GM21367 (cell line): ENCODE measurements around the gene NHERF2.
"Not testable (repeated sequence)": the region's sequence is repeated elsewhere in the genome, so short reads cannot be mapped to it uniquely, and the experiment has no call there.

Source experiments
- ATAC-seq: cut with Tn5 transposase; IDR thresholded peaks from one replicate; pipeline ENCODE4 v1.9.1; 2021; ENCODE audit not compliant: unreplicated experiment

Gene NHERF2

GRCh38 chr16:2004795-2005517 is 21.7 kb upstream of the NHERF2 start:
- ATAC-seq = no peak

- no peak for ATAC-seq
Observed at GRCh38 chr16:2005646-2006045, 21.1 kb upstream of the NHERF2 start.

GRCh38 chr16:2006317-2006716 is 20.4 kb upstream of the NHERF2 start:
- no peak for ATAC-seq

GRCh38 chr16:2007081-2007836 is 19.4 kb upstream of the NHERF2 start:
- no peak for ATAC-seq

GRCh38 chr16:2008009-2008526 is 18.6 kb upstream of the NHERF2 start:
- no peak for ATAC-seq

- ATAC-seq = no peak
Observed at GRCh38 chr16:2008631-2009163, 18.0 kb upstream of the NHERF2 start.

- ATAC-seq = no peak
Observed at GRCh38 chr16:2009164-2009711, 17.5 kb upstream of the NHERF2 start.

GRCh38 chr16:2009791-2010510 is 16.8 kb upstream of the NHERF2 start, which contains the start of gene ZNF598:
ZNF598 (minus strand) TSS chr16:2009821.
- ATAC-seq = no peak

GRCh38 chr16:2011726-2012125 is 15.0 kb upstream of the NHERF2 start:
- ATAC-seq = not testable (repeated sequence)

GRCh38 chr16:2013527-2013926 is 13.2 kb upstream of the NHERF2 start:
- ATAC-seq = no peak

- ATAC-seq = no peak
Observed at GRCh38 chr16:2015117-2015946, 11.4 kb upstream of the NHERF2 start.

GRCh38 chr16:2015947-2016208 is 10.8 kb upstream of the NHERF2 start:
- no peak for ATAC-seq

- ATAC-seq = no peak
Observed at GRCh38 chr16:2016407-2016922, 10.2 kb upstream of the NHERF2 start.

GRCh38 chr16:2019518-2019920 is 7.2 kb upstream of the NHERF2 start, which contains the start of gene NPW:
NPW (plus strand) TSS chr16:2019785.
- no peak for ATAC-seq

GRCh38 chr16:2019921-2020831 is 6.5 kb upstream of the NHERF2 start:
- no peak for ATAC-seq

- ATAC-seq = no peak
Observed at GRCh38 chr16:2022723-2023091, 4.0 kb upstream of the NHERF2 start.

- ATAC-seq = no peak
Observed at GRCh38 chr16:2023092-2024031, 3.3 kb upstream of the NHERF2 start.

GRCh38 chr16:2024032-2024420 is 2.7 kb upstream of the NHERF2 start:
- ATAC-seq = no peak
